Neural progenitor cell (in vitro differentiated cells): ENCODE measurements around the gene BIK.

Experiments
- CTCF ChIP-seq: fragments of 200-600 bp; sonication (generic); IDR thresholded peaks from 2 replicates; pipeline ENCODE4 v1.5.1; 2017; ENCODE audit warnings: antibody characterized with exemption, mild to moderate bottlenecking
- EZH2 ChIP-seq: fragments of 200-600 bp; sonication (generic); IDR thresholded peaks from 2 replicates; pipeline ENCODE4 v1.6.1; 2017; ENCODE audit warnings: antibody characterized with exemption, mild to moderate bottlenecking, moderate library complexity
- EZH2phosphoT487 ChIP-seq: fragments of 200-600 bp; sonication (generic); IDR thresholded peaks from 2 replicates; pipeline ENCODE4 v1.6.1; 2017; ENCODE audit warnings: antibody characterized with exemption

GRCh38 chr22:43148581-43148980 is 38.0 kb downstream of the BIK start:
- TF ChIP-seq EZH2phosphoT487 = no peak
- TF ChIP-seq CTCF = no peak
- TF ChIP-seq EZH2 = no peak
